CD4-positive, alpha-beta T cell treated with Interleukin-1 beta for 1 hour (primary cell): ENCODE measurements around the gene MPRIP.

Source experiments
- DNase-seq, 2 donors: peaks; one replicate each; pipeline ENCODE4 v3.0.0-alpha.2; 2020 to 2022

The MPRIP gene

DNA sequence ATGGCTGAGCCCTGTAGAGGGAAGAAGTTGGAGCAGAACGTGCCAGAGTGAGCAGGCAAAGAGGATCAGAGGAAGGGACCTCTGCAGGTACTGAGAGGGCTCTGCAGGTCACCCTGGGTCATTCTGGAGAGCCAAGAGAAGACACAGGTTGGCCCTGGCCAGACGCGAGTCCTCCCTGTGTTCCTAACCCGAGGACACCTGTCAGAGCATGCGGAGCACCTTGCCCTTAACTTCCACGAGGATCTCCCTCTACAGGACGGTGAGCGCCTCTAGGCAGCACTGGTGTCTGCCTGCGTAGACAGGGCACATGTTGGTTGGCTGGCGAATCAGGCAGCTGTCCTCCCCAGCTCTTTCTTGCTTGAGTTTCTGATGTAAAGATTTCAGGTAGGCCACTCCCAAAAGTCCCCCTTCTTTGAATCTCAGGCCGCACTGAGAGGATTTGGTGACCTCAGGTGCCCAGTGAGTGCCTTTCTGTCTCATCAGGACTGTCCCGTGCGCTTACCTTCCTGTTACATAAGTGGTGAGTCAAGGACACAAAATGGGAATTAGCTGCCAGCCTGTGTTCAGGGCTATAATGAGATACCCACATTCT lies 45.3 kb downstream of the MPRIP start:
- no peak for DNase-seq

- no peak for DNase-seq
Measured at GRCh38 chr17:17088086-17088485, 45.8 kb downstream of the MPRIP start.

DNA sequence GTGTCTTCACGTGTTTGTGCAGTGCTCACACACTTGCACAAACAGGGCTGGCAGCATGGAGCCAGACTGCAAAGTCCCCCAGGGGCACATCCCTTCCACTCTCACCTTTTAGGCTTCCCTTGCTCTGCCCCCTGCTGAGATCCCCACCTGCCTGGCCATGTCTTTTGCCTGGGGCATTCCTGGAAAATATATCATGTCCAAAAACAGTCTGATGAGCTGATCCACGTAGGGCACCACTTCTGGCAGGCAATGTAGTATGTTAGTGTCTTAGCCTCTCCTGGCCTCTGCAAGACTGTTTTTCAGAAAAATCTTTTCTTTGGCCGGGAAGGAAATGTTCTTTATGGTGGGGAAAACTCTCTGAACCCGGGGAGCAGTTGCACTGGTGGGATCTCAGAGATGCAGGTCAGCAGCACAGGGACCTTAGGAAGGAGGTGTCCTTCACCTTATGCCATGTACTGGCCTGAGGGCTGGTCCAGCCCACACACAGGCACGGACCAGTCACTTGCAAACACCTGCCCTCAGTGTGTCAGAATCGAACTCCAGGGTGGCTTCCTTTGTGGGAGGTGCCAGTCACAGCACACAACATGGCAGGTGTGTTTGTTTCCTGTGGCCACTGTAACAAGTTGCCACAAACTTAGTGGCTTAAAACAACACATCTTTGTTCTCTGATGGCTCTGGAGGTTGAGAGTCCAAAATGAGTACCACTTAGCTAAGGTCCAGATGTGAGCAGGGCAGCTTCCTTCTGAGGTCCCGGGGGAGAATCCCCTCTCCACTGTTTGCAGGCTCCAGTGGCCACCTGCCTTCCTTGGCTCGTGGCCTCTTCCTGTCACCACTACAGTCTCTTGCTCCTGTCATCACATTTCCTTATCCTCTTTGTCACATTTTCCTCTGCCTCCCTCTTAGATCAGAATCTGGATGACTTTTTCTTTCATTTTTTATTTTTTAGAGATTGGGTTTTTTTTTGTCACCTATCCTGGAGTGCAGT lies 46.6 kb downstream of the MPRIP start:
- DNase-seq, result no peak

GRCh38 chr17:17089796-17090641 lies 47.8 kb downstream of the MPRIP start:
- DNase-seq, result no peak

- DNase-seq, result no peak
Measured at GRCh38 chr17:17090642-17091103, 48.4 kb downstream of the MPRIP start.

DNA sequence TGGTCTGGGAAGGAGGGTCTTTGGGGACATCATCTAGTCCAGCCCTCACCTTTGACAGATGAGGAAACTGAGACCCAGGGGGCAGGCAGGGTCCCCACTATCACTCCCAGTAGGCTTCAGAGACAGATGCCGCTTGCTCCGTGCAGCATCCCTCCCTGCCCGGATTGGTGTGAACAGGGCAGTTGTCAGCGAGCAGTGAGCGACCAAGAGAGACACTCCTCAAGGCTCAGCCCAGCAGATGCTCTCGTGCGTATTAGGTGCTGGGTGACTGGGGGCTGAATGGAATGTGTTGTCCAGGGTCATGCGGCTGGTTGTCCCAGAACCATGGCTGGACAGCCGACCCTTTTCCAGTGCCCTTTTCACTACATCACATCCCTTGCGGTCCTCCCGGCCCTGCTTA lies 49.0 kb downstream of the MPRIP start:
- no peak for DNase-seq

DNA sequence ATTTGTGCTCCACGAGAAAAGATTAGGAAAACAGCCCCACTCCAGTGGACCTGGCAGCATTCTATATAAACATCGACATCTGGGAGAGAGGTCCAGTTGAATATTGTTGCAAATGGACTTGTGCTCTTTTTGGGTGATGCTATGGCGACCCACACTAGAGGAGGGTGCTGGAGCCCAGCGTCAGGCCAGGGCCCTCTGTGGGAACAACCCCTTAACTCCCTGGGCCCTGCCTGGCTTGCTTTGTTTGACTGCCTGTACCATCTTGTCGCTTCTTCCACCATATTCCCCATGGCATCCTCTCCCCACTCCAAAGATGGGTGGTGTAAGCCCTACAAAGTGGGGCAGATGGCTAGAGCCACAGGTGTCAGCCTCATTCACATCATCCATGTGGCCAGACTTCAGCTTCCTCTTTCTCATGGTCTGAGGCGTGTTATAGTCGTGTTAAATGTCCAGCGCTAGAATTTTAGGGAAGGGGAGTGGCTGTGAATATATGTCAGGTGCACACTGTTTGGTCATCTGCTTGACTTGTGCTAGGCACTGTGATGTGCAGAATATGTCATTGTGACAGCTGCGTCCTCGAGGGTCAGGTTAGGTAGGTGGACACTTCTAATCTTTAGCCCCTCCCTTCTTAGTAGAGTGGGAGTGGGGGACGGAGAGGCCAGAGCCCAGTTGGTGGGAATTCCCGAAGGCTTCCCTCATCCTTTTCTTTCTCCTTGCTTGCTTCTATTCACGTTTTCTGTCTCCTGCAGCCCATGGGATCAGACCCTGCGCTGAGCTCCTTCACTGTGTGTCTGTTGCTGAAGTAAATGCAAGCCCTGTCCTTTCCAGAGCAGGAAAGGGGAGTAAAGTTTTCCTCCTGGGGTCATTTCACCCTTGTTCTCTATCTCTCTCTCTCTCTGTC lies 49.8 kb downstream of the MPRIP start:
- no peak for DNase-seq

DNA sequence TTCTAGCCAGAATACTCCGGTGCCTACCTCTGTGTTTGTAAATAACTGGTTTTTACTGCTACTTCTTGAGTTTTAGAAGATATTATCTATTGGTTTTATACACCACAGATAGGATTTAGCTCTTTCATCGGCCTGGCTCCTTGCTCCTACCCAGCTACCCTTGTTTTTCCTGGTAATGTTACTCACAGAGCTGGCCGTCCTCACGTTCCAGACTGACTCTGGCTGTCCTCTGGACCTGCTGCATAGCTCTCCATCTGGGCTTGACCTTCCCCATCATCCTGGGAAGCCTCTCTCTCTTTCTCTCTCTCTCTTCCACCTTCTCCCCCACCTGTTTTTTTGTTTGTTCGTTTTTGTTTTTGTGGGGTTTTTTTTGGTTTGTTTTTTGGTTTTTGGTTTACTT lies 51.5 kb downstream of the MPRIP start:
- no peak for DNase-seq

- no peak for DNase-seq
Measured at GRCh38 chr17:17096438-17097178, 54.4 kb downstream of the MPRIP start.

GRCh38 chr17:17097763-17098345 lies 55.6 kb downstream of the MPRIP start:
- no peak for DNase-seq

DNA sequence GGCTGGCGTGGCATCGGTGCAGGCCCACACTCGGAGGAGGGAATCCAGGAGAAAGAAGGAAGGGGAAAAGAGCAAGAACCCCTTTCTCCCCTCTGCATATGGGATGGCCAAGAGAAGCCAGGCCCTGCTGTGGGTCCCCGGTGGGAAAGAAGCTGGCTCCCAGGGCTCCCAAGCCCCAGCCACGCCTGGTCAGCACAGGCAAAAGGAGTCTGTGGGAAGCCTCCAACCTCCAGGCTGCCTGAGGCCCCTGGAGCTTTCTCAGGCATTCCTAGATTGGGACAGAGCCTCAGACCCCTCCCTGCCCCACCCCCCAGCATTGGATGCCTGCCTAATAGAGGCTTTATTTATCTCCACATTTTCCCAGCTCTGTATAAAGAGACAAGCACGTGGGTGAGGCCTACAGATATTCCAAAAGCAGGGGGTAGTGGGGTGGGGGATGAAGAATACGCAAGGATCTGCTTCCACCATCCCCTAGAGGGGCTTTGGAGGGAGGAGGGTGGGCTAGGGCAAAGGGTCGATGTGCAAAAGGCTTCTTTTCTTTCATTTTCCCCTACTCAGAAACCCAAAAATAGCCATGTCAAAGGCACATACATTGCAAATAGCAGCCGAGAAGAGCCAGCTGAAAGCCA lies 56.4 kb downstream of the MPRIP start:
- DNase-seq, result no peak

GRCh38 chr17:17102176-17102575 lies 59.9 kb downstream of the MPRIP start:
- DNase-seq, result no peak

GRCh38 chr17:17103160-17103559 lies 60.9 kb downstream of the MPRIP start:
- no peak for DNase-seq

DNA sequence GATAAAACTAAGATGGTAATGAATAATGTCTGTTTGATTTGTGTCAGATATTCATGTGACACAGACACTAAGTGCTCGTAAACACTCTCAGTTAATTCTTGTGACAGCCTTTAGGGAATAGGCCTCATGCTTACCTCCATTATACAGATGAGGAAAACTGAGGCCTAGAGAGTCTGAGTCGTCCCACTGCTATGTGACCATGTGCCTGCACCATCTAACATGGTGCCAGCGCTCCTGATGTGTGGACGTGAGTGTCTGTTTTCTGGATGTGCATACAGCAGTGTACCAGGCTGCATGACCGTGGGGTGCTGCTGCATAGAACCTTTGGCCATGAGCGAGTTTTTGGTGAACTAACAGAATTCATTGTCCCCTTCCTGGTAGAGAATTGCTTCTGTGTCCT lies 61.8 kb downstream of the MPRIP start:
- no peak for DNase-seq

DNA sequence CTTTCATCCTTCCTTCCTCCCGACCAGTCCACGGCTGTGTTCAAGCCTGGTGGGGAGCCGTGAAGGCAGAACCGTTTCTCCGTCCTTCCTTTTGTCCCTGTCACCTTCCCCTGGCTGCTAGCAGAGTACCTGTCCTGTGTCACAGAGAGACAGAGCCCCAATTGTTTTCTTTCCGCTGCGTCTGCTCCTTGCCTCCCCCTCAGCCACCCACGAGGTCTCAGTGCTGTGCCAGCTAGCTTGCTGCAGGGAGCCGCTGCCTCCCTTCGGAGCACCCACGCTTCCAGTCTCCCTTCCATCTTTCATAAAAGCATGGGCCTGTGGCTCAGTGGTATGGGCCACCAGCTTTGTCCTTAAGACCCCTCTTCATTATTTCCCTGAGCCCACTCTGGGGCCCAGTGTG lies 62.2 kb downstream of the MPRIP start:
- DNase-seq, result no peak

DNA sequence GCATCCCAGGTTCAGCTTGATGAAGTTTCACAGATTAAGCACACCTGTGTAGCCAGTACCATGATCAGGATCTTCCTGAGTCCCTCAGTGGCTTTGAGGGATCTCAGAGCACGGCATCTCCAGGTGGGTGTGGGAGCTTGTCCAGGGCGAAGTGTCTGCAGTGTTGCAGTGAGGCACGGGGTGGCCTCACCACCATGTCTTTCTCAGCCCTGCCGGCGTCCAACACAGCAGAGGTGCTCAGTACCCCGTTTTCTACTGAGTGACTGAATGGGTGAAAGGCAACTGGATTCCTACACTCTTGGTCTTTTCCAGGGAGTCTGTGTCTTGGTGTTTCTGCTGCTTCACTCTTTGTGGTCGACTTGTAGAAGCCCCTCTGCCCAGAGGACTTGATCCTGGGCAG lies 63.7 kb downstream of the MPRIP start:
- no peak for DNase-seq

DNA sequence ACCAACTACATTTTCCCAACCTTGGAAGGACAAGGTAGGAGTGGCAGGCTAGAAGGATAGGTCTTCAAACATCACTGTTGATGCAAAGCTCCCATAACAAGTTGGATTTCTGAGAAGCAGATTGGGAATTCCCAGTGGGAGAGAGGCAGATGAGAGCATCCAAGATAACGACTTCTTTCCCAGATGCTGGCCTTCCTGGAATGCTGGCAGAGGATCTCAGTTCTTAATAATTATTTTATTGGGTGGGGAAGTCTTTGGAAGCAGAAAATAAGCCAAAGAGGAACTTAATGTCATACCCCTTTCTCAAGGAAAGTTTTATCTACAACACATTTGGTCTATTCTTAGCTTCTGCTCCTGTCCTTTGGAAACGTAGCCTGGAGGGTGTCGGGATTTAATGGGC lies 64.5 kb downstream of the MPRIP start:
- DNase-seq, result no peak

DNA sequence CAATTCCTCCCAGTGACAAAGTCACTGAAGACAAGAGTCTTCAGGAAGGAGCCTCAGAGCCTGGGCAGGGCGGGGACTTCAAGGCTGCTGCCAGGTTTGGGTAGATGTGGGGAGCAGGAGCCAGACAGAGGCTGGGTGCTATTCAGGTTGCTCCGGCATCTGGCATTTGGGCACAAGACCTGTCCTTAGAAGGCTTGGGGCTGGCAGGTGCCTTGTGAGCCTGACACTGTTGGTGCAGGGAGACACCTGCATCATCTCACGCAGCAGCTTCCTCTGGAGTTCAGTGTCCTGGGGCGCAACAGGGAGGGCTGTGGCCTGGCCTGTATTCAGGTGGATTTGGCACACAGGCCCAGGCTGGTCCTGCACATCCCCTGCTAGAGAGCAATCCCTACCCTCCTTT lies 65.0 kb downstream of the MPRIP start:
- DNase-seq, result no peak

- no peak for DNase-seq
Measured at GRCh38 chr17:17107891-17108431, 65.7 kb downstream of the MPRIP start.

DNA sequence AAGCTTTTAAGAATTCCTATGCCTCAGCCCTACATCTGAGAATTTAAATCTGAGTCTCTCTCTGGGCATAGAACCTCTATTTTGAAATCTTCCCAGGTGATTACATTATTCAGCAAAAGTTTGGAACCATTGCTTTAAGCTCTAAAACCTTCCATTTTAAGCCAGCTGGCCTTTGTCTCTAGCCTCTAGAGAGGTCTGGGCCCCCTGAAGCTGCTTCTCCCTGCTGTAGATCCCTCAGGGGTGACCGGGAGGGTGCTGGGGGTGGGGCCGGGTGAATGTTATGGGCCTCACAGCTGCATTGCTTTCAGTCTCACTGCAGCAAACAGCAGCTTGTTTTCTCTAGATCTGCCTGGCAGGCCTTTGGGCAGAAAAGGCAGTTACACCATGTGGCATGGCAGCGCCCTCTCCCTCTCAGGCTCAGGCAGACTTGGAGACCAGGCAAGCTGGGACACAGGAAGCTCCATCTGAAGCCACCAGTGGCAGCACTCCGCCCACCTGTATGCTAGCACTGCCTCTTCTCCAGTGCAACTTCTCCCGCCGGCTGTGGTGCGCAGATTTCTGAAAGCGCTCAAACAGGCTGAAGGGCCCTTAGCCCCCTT lies 66.3 kb downstream of the MPRIP start:
- no peak for DNase-seq
